HG03159 (cell line): Measurements from ENCODE around the gene KCNQ1.

Source experiments
- ATAC-seq: cut with Tn5 transposase; IDR thresholded peaks from one replicate; pipeline ENCODE4 v1.9.1; 2021; ENCODE audit warnings: mild to moderate bottlenecking, moderate library complexity; ENCODE audit not compliant: unreplicated experiment

Gene KCNQ1

GRCh38 chr11:2459796-2460531 lies 15.2 kb downstream of the KCNQ1 start:
- ATAC-seq, result no peak

- ATAC-seq, result no peak
These were observed 15.9 kb downstream of the KCNQ1 start for GRCh38 chr11:2460540-2461252.

GRCh38 chr11:2461253-2461955 lies 16.6 kb downstream of the KCNQ1 start:
- ATAC-seq, result no peak

- ATAC-seq, result no peak
These were observed 17.2 kb downstream of the KCNQ1 start for GRCh38 chr11:2461956-2462542.

- no peak for ATAC-seq
These were observed 17.8 kb downstream of the KCNQ1 start for GRCh38 chr11:2462543-2462985.

- ATAC-seq, result no peak
These were observed 18.4 kb downstream of the KCNQ1 start for GRCh38 chr11:2462986-2463765.

GRCh38 chr11:2463766-2464277 lies 19.0 kb downstream of the KCNQ1 start:
- ATAC-seq, result no peak

GRCh38 chr11:2464451-2465165 lies 19.8 kb downstream of the KCNQ1 start:
- no peak for ATAC-seq

GRCh38 chr11:2465202-2466068 lies 20.6 kb downstream of the KCNQ1 start:
- ATAC-seq, result no peak

GRCh38 chr11:2466069-2466801 lies 21.4 kb downstream of the KCNQ1 start:
- ATAC-seq, result no peak

- no peak for ATAC-seq
These were observed 22.3 kb downstream of the KCNQ1 start for GRCh38 chr11:2466869-2467694.

- ATAC-seq, result no peak
These were observed 22.9 kb downstream of the KCNQ1 start for GRCh38 chr11:2467695-2468055.

- ATAC-seq, result no peak
These were observed 23.8 kb downstream of the KCNQ1 start for GRCh38 chr11:2468363-2469235.

GRCh38 chr11:2470495-2470894 lies 25.7 kb downstream of the KCNQ1 start:
- ATAC-seq, result no peak

- ATAC-seq, result no peak
These were observed 26.4 kb downstream of the KCNQ1 start for GRCh38 chr11:2471048-2471803.

GRCh38 chr11:2471804-2472096 lies 26.9 kb downstream of the KCNQ1 start:
- ATAC-seq, result no peak
